ENCODE data around the gene SLC44A1.
"Not testable (repeated sequence)": the region's sequence is repeated elsewhere in the genome, so short reads cannot be mapped to it uniquely, and the experiment has no call there.

The SLC44A1 gene

DNA sequence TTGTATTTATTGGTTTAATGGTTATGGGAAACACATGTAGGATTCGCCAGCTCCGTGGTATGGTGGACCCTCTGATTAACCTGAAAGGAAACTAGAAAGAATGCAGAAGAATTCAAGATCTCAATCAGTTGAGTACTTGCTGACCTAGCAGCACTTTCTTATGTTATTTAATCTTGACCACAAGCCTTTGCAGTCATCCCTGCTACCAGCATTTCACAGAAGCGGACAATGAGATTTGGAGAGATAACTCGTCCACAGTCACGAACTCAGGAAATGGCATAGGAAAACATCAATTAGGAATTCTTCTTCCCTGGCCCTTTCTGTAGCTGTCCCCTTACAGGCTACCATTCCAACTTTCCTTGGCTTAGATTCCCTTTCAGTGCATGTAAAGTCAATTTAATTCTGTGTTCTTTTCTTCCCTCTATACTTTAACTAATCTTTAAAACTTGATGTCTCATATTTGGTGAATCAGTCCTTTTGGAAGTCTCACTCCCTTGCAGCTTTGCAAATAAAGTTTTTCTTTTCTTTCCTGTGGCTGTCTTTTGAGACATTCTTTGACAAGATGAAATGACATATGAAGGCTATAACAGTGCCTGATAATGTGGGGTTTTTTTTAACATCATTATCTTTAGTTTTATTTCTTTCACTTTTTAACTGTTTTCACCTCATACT, 1.3 kb upstream of the SLC44A1 start:
- DNase-seq, result no peak

DNA sequence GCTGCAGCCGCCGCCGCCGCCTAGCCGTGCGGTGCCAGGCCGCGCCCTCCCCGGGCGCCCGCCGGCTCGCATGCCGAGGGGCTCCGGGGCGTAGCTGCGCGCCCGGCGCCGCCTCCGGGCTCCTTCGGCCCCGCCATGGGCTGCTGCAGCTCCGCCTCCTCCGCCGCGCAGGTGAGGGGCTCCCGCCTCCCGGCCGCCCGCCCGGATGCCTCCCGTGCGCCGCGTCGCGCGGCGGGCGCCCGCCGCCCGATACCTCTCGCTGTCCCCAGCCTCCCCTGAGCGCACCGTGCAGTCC, 230 bp downstream of the SLC44A1 start:
- DNase-seq, result peak; percentile 83

DNA sequence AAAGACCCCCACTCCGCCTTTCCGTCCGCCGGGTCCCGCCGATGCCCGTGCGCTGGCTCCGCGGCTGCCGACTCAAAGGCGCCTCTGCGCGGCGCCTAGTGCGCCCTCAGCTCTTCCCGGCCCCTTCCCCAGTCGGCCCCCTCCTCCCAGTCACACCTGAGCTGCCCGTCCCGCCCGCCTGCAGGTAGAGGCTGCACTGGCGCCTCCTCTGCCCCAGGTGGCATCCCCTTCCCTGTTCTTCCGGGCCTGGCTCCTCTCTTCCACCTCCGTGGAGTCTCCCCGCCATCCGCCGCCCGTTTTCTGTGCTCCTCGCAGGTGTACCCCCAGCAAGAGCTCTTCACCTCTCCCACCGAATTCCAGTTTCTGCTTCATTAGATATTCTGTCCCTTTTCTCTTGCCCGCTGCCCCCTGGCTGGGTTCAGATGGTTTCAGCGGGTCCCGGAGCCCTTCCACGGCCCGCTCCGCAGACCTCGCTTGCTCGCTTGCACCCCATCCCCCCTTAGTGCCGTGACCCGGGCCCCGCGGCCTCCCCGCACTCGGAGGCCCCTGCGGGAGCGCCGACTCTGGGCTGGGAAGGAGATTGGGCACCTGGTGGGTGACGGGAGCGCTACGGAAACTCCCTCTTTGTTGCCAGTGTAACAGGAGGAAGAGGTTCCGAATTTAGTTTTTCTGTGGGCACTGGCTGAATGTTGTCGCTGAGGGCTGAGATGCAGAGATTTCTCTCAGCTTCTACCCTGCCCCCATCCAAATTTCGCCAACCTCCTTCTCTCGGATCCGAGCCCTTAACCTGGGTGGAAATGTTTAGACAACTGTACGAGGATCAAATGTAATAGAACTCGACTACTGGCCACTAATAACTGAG, 809 bp downstream of the SLC44A1 start:
- peak; percentile 64 for DNase-seq

DNA sequence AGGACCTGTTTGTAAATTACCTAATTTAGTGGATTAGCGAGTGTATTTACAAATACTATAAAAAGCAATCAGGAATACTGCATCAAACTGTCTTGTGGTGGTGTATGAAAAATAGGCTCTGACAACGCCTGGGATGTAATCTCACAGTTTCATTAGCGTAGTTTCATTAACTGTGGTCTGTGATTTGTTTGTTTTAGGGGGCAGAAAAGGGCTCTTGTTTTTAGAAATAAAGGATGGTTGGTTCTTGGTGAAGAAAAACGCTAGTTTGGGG, 1.4 kb downstream of the SLC44A1 start:
- no peak for DNase-seq

DNA sequence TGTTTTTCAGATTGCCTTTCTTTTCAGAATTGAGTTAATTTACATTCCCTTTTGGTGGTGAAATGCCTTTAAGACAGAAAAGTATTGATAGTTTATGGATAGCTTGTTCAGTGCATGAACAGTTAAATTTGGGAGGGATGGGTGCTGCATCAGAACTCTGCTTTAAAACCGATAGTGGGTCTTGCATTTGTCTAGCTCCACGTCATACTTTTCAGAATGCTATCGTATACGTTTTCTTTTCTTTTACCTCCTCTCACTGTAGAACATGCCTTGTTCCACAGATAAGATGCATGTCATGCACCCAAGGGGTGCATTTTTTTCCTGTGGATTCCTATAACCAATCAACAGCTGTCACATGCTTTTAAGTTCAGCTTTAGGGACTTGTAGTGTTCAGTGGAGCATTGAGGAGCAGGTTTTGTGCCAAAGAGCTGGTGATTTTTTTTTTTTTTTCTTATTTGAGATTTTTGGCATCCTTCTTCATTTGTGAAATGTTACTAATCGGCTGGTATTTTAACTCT, 2.3 kb downstream of the SLC44A1 start:
- DNase-seq, result no peak

- DNase-seq, result no peak
Observed at GRCh38 chr9:105248691-105249090, 4.2 kb downstream of the SLC44A1 start.

GRCh38 chr9:105251133-105251532, 6.7 kb downstream of the SLC44A1 start:
- no peak for DNase-seq

DNA sequence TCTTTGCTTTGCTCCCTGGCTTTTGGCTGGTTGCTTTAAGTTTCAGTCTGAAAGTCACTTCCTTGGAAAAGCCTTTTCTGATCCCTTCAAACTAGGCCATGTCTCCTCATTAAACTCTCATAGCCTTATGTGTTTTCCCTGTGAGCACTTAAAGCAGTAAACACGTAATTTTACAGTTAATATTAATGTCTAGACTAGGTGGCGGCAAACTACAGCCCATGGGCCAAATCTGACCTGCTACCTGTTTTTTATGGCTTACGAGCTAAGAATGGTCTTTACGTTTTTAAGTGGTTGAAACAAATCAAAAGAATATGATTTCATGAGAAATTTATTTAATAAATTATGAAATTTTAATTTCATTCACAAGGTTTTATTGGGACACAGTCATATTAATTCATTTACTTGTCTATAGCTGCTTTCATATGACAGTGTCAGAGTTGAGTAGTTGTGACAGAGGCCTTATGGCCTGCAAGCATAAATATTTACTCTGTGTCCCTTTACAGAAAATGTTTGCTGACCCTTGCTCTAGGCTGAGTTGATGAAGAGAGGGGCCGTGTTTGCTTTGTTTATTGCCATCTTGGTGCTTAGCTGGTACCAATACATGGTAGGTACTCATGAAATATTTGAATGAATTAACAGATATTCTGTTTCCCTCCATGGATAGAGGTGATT, 7.4 kb downstream of the SLC44A1 start:
- no peak for DNase-seq

GRCh38 chr9:105252405-105252756, 7.9 kb downstream of the SLC44A1 start:
- DNase-seq, result no peak

GRCh38 chr9:105254226-105254625, 9.8 kb downstream of the SLC44A1 start:
- DNase-seq, result no peak

GRCh38 chr9:105255421-105255820, 11.0 kb downstream of the SLC44A1 start:
- no peak for DNase-seq

DNA sequence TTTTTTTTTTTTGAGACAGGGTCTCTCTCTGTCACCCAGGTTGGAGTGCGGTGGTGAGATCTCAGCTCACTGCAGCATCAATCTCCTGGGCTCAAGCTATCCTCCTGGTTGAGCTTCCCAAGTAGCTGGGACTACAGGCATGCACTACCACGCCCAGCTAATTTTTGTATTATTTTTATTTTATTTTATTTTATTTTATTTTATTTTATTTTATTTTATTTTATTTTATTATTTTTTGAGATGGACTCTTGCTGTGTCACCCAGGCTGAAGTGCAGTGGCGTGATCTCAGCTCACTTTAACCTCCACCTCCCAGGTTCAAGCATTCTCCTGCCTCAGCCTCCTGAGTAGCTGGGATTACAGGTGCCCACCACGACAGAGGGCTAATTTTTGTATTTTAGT, 12.1 kb downstream of the SLC44A1 start:
- DNase-seq, result not testable (repeated sequence)

DNA sequence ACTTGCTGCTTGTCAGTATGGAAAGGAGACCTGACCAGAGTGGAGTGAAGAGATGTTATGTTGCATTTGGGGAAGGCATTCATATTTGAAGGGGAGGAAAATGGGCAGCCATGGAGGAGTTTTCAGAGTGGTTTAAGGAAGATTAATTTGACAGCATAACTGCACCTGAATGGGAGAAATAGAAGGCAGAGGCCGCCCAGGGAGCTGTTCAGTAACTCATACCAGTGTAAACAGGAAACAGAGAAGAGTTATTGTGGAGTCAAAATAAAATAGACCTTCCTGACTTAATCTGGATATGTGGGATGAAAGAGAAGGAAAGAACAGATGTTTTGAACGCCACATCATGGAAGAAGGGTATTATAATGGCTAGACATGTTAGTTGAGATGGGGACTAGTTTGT, 13.4 kb downstream of the SLC44A1 start:
- DNase-seq, result no peak

DNA sequence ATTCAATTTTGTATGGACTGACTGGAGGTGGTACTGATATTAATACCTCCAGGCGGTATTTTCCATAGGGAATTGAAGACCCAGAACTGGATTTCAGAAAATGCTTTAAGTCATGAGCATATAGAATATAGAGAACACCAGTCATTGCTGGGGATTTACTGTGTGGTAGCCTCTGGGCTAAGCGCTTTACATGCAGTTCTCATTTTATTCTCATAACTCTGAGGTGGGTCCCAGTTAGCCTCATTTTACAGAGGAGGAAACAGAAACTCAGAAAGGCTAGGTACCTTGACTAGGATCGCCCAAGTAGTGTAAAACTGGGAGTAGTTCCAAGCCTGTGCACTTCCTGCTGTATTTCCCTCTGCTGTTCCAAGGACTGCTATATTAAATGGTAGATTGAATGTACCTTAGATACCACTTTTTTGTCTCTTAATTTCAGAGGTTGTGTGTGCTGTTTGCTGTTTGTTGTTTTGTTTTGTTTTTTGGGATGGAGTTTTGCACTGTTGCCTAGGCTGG, 13.8 kb downstream of the SLC44A1 start:
- no peak for DNase-seq

DNA sequence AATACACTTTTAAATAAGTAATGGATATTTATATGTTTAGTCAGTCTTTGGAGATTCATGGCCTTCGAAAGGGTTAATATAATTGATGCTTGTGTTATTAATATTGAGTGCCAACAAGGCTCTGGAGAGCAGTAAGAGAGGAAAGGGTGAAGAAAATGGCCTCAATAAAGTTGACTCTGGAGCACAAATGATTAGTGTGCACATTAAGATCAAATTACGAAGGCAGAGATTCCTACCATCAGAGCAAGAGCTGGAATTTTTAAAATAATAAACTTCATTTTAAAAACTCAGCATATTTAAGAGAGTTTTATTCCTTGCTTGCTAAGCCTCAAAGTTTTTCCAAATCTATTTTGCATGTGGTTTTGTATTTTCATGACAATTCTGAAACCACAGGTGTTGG, 14.8 kb downstream of the SLC44A1 start:
- no peak for DNase-seq

DNA sequence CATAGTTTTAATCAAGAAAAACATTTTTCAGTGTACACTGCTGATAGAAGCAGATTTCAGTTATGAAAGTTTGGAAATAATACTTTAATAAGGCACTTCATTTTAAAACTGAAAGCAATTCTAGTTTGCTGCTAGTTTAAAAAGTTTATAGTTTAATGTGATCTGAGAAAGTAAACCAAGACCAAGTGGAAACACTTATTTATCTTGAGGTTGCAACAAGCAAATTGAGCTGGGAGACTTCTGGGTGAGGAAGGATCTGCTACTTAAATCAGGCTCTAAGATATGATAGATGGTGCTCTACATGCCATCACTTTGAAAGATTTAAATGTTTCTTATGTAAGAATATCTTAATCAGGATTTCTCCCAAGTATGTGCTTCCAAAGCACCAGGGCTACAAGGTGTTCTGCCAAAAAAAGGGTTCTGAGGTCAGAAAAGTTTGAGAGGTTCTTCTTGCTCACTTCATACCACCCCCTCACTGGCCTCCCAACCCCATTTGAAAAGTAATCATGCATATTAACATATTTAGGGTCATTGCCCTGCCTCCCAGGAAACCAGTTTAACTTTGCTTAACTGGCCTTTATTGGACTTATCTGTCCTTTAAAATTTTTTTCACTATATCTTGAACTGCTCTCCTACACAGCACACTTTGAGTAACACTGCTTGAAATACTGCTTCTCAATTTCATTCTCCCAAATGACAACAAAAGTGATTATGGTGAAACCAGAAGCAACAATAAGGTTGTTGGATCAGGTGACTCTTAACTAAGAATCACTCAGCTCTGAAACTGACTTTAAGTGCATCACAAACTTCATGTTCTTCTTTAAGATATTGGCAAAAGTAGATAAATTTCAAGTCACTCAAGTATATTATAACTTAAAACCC, 15.5 kb downstream of the SLC44A1 start:
- no peak for DNase-seq

DNA sequence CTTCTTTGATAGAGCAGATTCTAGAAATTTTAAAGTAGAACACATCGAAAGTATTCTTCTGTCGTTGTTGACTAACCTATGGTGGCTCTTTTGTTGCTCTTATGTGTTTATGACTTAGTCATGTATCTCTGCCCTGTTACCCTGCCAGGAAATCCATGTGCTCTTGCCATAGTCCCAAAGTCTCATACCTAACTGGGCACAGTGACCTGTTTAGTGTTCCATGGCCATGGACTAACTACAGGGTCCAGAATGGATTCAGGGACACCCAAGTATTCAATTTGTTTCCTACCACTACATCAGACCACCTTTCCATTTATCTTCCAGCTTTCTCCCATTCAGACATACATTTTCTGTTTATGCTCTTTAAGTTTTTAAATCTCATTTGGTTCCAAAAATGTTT, 18.0 kb downstream of the SLC44A1 start:
- no peak for DNase-seq

DNA sequence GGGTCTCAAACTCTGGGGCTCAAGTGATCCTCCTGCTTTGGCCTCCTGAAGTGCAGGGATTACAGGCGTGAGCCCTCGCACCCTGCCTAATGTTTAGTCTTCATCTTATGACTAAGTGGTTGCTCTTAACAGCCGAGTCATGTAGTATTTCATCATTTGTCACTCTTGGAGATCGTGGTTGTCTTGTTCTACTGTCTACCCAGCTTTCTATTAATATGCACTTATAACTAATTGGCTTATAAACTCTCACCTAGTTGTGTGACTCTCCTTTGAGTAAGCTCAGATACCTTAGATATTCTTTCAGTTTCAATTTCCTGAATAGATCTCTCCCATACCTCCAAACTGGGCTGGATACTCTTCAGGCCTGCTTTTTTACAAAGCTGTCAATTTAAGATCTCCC, 19.9 kb downstream of the SLC44A1 start:
- no peak for DNase-seq

DNA sequence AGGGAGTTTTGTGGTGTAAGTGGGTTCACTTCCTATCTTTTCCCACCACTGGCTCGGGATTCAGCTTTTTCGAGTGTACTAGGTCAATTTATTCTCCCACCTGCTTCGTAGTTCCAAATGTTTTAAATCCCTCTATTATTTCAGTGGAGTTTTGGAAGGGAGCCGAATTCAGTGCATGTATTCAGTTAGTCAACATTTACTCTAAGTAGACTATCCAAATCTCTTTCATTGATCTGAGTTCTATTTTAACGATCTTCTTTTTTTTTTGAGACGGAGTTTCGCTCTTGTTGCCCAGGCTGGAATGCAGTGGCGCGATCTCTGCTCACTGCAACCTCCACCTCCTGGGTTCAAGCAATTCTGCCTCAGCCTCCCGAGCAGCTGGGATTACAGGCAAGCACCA, 23.8 kb downstream of the SLC44A1 start:
- DNase-seq, result not testable (repeated sequence)

DNA sequence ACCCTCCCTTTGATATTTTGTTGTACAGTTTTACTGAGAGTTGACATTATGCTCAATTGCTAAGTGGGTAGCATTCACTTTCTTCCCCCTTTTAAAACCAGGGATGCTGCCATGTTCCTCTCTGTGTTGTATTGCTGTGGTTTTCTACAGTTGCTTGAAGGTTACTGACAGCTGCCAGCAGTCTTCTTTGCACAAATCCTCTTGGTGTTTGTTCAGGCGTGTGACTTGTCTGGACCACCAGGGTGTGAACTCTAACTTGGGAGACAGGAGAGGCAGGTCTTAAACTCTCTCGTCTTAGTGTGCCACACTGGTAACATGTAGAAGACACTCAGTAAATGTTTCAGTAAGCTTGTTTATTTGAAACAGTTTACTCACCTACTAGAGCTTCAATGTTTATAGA, 25.1 kb downstream of the SLC44A1 start:
- no peak for DNase-seq

DNA sequence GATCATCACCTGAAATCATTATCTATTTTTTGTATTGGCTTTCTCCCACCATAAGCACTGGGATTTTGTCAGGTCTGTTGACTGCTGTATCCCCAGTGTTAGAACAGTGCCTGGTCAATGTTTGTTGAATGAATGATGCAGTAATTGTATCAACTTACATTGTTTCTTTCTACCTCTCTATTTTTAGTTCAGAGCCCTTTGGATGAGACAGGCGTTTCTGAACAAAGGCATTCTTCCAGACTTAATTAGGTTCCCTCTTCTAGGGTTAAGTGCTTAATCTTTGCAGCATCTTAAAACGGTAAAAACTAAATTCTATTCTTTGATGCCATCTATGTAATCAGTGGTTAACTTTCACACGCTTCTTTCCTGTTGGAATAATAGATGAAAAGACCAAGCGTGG, 26.3 kb downstream of the SLC44A1 start:
- no peak for DNase-seq

GRCh38 chr9:105273731-105274130, 29.3 kb downstream of the SLC44A1 start:
- no peak for DNase-seq

GRCh38 chr9:105275111-105275510, 30.7 kb downstream of the SLC44A1 start:
- DNase-seq, result no peak

Measured in NCI-H345 (cell line).